GM18861 (cell line): ENCODE measurements around the gene GDAP2.

Experiments
- ATAC-seq: cut with Tn5 transposase; IDR thresholded peaks from one replicate; pipeline ENCODE4 v1.9.1; 2021; ENCODE audit not compliant: unreplicated experiment

GDAP2 gene

GRCh38 chr1:117842408-117843170, 86.8 kb downstream of the GDAP2 start:
- no peak for ATAC-seq

GRCh38 chr1:117841117-117841650, 88.2 kb downstream of the GDAP2 start:
- no peak for ATAC-seq

GRCh38 chr1:117838911-117839310, 90.5 kb downstream of the GDAP2 start:
- ATAC-seq = no peak

GRCh38 chr1:117836069-117836468, 93.4 kb downstream of the GDAP2 start:
- ATAC-seq = no peak

- no peak for ATAC-seq
Observed at GRCh38 chr1:117834416-117834815, 95.0 kb downstream of the GDAP2 start.

- ATAC-seq = no peak
Observed at GRCh38 chr1:117832453-117832852, 97.0 kb downstream of the GDAP2 start.

GRCh38 chr1:117830222-117830621, 99.2 kb downstream of the GDAP2 start:
- ATAC-seq = no peak

GRCh38 chr1:117828201-117828600, 101.2 kb downstream of the GDAP2 start:
- no peak for ATAC-seq

- no peak for ATAC-seq
Observed at GRCh38 chr1:117826540-117827078, 102.8 kb downstream of the GDAP2 start.

GRCh38 chr1:117826119-117826518, 103.3 kb downstream of the GDAP2 start:
- ATAC-seq = no peak

- no peak for ATAC-seq
Observed at GRCh38 chr1:117825414-117825813, 104.0 kb downstream of the GDAP2 start.

- no peak for ATAC-seq
Observed at GRCh38 chr1:117824616-117825015, 104.8 kb downstream of the GDAP2 start.

- ATAC-seq = no peak
Observed at GRCh38 chr1:117821774-117822482, 107.5 kb downstream of the GDAP2 start.

- no peak for ATAC-seq
Observed at GRCh38 chr1:117821382-117821755, 108.1 kb downstream of the GDAP2 start.

GRCh38 chr1:117820694-117821381, 108.6 kb downstream of the GDAP2 start:
- no peak for ATAC-seq

GRCh38 chr1:117820096-117820495, 109.3 kb downstream of the GDAP2 start:
- ATAC-seq = no peak

GRCh38 chr1:117819301-117819700, 110.1 kb downstream of the GDAP2 start:
- no peak for ATAC-seq

GRCh38 chr1:117818456-117818855, 111.0 kb downstream of the GDAP2 start:
- ATAC-seq = no peak

GRCh38 chr1:117817629-117818028, 111.8 kb downstream of the GDAP2 start:
- no peak for ATAC-seq

- ATAC-seq = no peak
Observed at GRCh38 chr1:117815926-117816325, 113.5 kb downstream of the GDAP2 start.
